ENCODE data around the gene DHRSX.

DHRSX gene

GRCh38 chrX:2397229-2398063 lies 103.3 kb downstream of the DHRSX start:
- ATAC-seq, result peak; percentile 68
- TF ChIP-seq ESRRG (CRISPR knock-in tag; IDR thresholded peaks at IDR 0.05) (no peak), TSHZ2 (CRISPR knock-in tag; IDR thresholded peaks at IDR 0.05) (no peak), TOX (CRISPR knock-in tag; IDR thresholded peaks at IDR 0.05; ENCODE audit: borderline replicate concordance) (no peak), ZFP30 (CRISPR knock-in tag; IDR thresholded peaks at IDR 0.05) (no peak), ISL1 (CRISPR knock-in tag; IDR thresholded peaks at IDR 0.05) (no peak), ZNF565 (CRISPR knock-in tag; conservative IDR thresholded peaks at IDR 0.05; ENCODE audit: low read depth) (no peak), RARB (CRISPR knock-in tag; IDR thresholded peaks at IDR 0.05) (no peak), PATZ1 (CRISPR knock-in tag; IDR thresholded peaks at IDR 0.05; ENCODE audit: borderline replicate concordance) (no peak), ZC3H10 (CRISPR knock-in tag; IDR thresholded peaks at IDR 0.05) (no peak), ARNTL (CRISPR knock-in tag; IDR thresholded peaks at IDR 0.05; ENCODE audit: borderline replicate concordance, low read depth) (no peak), CSRNP3 (CRISPR knock-in tag; IDR thresholded peaks at IDR 0.05) (no peak), ZNF70 (CRISPR knock-in tag; IDR thresholded peaks at IDR 0.05) (no peak), SNAI2 (CRISPR knock-in tag; IDR thresholded peaks at IDR 0.05) (no peak), OSR1 (CRISPR knock-in tag; IDR thresholded peaks at IDR 0.05) (no peak), ZFP3 (CRISPR knock-in tag; IDR thresholded peaks at IDR 0.05) (no peak), ZNF8 (CRISPR knock-in tag; IDR thresholded peaks at IDR 0.05) (no peak), CSDC2 (CRISPR knock-in tag; IDR thresholded peaks at IDR 0.05) (no peak), POU6F1 (CRISPR knock-in tag; IDR thresholded peaks at IDR 0.05; ENCODE audit: borderline replicate concordance, low read depth) (no peak)

GRCh38 chrX:2395261-2395992 lies 105.3 kb downstream of the DHRSX start:
- ATAC-seq, result no peak
- TF ChIP-seq ESRRG (CRISPR knock-in tag; IDR thresholded peaks at IDR 0.05), result no peak
- no peak for TF ChIP-seq ISL1 (CRISPR knock-in tag; IDR thresholded peaks at IDR 0.05)
- TF ChIP-seq ZNF565 (CRISPR knock-in tag; conservative IDR thresholded peaks at IDR 0.05; ENCODE audit: low read depth), result no peak
- no peak for TF ChIP-seq SNAI2 (CRISPR knock-in tag; IDR thresholded peaks at IDR 0.05)
- TF ChIP-seq RARB (CRISPR knock-in tag; IDR thresholded peaks at IDR 0.05), result no peak
- no peak for TF ChIP-seq TOX (CRISPR knock-in tag; IDR thresholded peaks at IDR 0.05; ENCODE audit: borderline replicate concordance)
- TF ChIP-seq ZC3H10 (CRISPR knock-in tag; IDR thresholded peaks at IDR 0.05), result no peak
- TF ChIP-seq PPARA (CRISPR knock-in tag; IDR thresholded peaks at IDR 0.05; ENCODE audit: borderline replicate concordance), result no peak
- no peak for TF ChIP-seq ZNF70 (CRISPR knock-in tag; IDR thresholded peaks at IDR 0.05)
- no peak for TF ChIP-seq ZFP3 (CRISPR knock-in tag; IDR thresholded peaks at IDR 0.05)
- no peak for TF ChIP-seq PATZ1 (CRISPR knock-in tag; IDR thresholded peaks at IDR 0.05; ENCODE audit: borderline replicate concordance)
- TF ChIP-seq TSHZ2 (CRISPR knock-in tag; IDR thresholded peaks at IDR 0.05), result no peak
- TF ChIP-seq BACH2 (CRISPR knock-in tag; IDR thresholded peaks at IDR 0.05; ENCODE audit: borderline replicate concordance), result no peak
- no peak for TF ChIP-seq CREB5 (CRISPR knock-in tag; IDR thresholded peaks at IDR 0.05; ENCODE audit: low read depth)

Data from SK-N-SH treated with all-trans-retinoic acid at 6 μM for 48 hours (cell line).